ENCODE measurements around the gene ZNF484.
"Not testable (repeated sequence)": the region's sequence is repeated elsewhere in the genome, so short reads cannot be mapped to it uniquely, and the experiment has no call there.

The ZNF484 gene

DNA sequence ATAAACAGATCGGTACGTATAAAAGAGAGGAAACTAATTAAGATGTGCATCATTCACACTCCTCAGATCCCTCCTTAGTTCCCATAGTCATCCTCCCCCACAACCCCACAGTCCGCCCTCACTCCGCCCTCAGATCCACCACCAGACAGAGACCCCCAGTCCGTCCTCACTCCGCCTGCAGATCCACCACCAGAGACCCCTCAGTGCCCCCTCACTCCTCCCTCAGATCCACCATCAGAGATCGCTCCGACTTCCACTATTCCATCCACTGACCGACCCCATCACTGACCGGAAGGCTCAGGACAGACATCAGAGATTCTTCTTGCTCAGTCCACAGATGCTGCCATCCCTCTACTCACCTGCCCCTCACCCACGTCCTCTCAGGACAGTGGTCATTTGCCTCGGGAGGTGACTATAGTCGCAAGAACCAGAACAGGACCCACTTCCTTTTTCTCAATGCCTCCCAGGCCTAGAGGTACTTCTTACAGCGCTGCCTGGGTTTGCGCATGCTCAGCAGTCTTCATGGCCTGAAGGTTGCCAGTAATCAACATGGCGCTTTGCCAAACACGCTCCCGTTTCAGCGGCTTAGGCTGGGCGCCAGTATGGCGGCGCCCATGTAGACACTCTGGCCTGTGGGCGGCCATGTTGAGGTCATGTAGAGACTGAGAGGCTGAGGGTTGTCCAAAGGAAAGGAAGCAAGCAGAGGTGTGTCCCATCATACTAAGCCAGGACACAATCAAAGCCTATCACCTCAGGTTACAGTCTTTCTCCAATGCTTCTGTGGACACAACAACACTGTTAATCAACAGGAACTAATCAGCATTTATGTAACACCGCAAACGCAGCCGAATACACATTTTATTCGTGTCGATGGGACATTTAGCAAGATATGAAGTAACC, at the start of gene ZNF484:
Gene ZNF484, minus strand, starts transcription at position 508 of the 900 bp plus-strand sequence. CDS start 3,009 bp downstream, outside the sequence.
- DNase-seq: peak; percentile 96

DNA sequence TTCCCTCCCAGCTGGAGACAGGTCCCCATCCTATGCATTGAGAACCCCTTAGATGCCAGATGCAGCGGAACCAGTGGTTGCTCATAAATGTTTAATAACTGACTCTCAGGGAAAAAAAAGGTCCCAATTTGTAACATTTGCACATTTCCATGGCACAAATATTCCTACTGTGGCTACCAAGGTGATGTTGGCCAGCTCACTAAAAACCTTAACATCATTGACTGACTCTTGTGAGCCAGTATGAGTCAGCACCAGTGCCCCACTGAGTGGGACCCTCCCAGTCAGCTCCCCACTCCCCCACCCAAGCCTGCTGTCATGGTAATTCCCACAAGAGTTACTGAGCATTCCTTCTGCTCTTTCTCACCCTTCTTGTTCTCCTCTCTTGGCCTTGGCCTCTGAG, 42.6 kb upstream of the ZNF484 start:
- no peak for DNase-seq

DNA sequence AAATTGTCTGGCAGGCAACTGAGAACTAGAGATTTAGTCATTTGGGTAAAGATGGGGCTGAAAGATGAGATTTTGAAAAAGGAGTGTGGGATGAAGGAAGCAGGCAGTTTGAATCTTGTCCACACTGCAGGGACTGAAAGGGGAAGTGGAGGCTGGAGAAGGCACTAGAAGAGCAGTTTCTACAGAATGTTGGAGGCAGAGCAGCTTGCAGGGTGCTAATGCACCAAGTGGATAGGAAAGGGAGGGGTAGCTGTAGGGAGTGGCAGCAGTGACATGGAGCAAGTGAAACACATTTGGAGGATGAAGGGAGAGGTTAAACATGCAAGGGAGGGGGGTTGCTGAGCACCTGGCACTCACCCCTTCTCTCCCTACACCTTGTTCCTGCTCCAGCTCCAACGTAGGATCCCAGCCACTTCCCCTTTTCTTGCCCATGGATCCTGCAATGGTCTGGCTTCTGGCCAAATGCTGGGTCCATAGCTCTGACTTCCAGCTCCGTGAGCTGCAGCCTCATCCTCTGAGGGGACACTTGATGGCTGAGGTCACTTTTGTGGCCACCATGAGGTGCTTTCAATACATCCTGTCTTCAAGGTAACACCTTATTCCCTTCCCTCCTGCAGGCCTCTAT, 39.5 kb upstream of the ZNF484 start:
- DNase-seq: no peak

DNA sequence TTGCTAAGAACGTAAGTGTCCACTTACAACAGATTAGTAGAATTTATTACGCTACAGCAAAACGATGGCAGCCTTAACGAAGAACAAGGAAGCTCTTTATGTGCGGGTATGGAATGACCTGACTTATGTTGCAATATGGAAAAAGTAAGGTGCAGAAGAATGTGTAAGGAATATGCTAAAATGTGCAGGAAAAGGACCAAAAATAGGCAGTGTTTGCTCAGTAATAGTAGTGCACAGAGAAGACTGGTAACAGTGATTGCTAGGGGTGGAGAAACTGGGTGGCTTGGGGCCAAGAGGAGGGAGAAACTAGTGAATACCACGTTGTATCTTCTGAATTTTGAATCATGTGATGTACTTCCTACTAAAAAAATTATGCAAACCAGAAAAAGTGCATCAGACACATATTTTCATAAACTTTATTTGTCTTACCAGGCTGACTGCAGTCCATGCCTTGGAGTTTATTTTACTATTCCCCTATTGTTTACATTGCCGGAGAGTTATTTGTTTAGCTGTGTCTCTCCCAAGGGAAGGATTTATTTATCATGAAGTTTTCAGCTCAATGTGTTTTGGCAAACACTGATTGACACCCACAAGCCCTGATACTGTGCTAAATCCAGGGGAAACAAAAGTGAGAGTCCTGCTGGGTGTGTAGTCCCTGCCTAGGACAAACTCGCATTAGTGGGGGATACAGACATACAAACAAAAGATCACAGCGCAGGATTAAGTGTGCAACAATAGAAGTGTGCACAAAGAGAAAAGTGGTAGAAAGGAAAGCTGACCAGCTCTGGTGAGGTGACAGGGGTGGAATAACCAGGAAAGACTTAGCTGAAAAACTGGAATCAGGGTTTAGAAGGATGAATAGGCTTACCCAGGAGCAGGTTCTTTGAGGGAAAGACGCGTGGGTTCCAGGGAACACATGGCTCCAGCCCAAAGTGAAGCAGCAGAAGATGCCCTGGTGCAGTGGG, 34.0 kb upstream of the ZNF484 start:
- no peak for DNase-seq

DNA sequence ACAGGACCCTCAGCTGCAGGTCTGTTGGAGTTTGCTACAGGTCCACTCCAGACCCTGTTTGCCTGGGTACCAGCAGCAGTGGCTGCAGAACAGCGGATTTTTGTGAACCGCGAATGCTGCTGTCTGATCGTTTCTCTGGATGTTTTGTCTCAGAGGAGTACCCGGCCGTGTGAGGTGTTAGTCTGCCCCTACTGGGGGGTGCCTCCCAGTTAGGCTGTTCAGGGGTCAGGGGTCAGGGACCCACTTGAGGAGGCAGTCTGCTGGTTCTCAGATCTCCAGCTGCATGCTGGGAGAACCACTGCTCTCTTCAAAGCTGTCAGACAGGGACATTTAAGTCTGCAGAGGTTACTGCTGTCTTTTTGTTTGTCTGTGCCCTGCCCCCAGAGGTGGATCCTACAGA, 27.3 kb upstream of the ZNF484 start:
- not testable (repeated sequence) for DNase-seq

DNA sequence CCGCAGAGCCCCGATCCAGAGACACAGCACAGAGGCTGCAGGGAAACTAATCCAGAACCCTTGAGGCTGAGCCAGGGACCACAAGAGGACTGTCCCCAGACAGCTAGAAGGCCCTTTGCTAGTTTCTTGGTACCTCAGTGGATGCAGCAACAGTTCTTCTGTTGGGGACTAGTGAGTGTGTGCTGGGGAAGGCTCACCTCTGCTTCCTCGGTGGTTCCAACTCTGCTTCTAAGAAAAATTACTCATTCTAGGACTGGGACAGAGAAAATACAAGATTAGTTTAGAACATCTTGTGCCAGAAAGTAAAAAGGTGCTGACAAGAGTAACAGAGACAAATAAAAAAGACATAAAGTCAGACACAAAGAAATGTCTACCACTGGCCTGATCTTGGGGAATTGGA, 19.5 kb upstream of the ZNF484 start:
- DNase-seq: no peak

DNA sequence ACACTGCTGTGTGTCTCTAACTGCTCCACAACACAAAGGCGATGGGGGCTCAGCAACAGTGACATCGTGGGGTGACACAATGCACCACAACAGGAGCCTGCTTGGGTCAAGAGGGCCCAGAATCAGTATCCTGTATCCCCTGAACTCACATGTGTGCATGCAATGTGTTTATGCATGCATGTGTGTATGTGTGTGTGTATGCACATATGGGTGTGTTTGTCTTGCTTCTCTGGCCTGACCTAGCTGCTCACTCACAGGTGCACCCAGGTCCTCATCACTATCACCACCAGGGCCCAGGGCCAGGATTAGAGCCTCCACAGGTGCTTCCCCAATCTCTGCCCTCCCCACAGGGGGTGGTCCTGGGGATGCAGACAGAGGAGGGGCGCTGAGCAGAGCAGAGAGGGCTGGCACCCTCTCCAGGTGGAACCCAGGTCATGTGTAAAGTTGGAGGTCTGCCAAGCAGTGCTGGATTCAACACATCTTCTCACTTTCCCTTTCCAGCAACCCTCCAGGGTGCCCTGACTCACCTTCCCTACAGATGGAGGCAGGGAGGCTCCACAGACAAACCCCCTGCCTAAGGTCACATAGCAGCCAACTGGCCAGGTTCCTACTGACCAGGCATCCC, 18.1 kb upstream of the ZNF484 start:
- no peak for DNase-seq

DNA sequence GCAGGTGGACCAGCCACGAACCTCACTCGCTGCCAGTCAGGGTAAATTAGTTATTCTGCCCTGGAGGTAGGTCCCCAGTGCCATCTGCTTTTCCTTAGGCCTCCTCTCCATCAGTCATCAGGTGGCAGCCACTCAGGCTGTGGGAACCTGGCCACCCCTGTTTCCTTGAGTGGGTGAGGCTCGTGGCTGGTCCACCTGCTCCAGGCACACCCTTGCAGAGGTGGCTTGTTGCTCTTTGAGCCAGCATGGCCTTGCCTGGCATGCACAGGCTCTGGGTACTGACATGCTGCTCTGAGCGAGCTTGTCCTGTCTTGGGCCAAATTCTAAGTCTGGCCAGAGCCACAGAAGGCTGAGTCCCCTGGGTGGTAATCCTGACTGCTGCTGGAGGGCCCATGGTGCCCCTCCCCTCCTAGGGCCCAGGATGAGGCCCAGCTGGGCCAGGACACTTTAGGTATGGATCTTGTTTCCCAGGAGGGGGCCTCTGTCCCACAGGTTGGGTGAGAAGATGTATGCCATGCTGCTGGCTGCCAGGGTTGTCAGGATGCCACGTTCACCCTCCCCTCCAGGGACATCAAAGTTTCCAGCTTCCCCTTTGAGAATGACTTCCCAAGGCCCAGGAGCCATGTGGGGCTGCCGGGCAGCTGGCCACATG, 17.0 kb upstream of the ZNF484 start:
- no peak for DNase-seq

DNA sequence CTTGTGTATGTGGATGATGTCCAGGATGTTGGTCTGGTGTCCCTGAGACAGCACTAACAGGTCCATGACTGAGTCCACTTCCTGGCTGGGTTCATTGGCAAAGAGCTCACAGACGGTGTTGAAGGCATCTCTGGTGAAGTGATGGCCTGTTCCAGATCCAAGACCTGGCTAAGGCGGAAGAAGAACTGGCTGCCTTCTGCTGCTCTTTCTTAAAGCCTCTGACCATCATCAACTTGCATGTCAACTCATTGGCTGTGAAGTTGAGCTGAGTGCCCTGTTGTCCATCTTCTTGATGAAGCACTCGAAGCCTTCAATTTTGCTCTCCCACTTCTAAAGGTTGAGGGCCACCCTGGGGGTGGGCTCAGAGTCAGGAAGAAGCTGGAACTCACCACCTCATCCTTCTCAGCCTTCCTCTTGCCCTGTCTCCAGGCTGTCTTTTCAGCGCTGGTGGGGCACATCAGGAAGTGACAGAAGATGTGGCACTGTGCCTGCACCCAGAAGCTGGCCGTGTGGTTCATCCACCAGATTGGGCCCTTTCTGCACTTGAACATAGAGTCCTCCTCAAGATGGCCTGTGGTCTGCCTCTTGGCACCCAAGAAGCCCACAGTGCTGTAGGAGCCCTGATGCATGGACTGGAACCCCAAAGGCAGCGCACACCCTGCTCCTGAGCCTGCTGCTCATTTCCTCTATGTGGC, 16.2 kb upstream of the ZNF484 start:
- not testable (repeated sequence) for DNase-seq

DNA sequence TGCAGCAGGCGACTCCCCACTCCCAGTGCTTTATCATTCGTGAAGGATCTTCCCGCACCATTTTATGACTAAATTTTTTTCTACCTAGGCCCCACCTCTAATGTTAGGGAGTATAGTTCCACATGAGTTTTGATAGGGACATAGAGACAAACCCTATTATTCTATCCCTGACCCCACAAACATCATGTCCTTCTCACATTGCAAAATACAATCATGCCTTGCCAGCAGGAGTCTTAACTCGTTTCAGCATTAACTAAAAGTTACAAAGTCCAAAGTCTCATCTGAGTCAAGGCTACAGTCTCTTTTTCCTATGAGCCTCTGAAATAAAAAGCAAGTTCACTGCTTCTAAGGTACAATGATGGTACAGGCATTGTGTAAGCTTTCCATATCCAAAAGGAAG, 14.4 kb upstream of the ZNF484 start:
- not testable (repeated sequence) for DNase-seq

DNA sequence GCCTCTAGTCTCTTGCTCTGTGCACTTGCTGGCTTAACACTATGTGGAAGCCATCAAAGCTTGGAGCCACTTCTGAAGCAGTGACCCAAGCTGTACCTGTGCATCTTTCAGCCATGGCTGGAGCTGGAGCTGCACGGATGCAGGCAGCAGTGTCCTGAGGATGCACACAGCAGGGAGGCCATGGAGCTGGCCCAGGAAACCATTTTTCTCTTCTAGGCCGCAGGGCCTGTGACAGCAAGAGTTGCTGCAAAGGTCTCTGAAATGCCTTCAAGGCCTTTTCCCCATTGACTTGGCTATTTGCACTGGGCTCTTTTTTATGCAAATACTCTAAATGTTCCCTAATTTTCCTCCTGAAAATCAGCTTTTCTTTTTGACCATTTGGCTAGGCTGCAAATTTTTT, 12.9 kb upstream of the ZNF484 start:
- DNase-seq: no peak

DNA sequence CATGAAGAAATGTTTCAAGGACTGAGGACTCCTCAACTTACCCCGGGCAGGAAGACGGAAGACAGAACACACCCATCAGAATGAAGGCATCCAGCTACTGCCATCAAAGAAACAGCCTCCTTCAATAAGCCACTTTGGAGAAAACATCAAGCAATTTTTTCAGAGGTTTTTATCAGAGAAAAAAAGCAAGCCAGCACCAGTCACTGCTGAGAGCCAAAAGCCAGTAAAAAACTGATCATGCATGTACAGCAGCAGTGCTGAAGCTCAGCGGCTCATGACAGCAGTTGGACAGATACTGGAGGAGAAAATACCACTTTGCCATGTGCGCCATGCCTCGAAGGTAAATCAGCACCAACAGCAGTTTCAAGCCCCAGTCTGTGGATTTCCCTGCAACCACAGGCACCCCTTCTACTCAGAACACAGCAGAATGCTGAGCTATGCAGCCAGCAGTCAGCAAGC, 10.1 kb upstream of the ZNF484 start:
- no peak for DNase-seq

DNA sequence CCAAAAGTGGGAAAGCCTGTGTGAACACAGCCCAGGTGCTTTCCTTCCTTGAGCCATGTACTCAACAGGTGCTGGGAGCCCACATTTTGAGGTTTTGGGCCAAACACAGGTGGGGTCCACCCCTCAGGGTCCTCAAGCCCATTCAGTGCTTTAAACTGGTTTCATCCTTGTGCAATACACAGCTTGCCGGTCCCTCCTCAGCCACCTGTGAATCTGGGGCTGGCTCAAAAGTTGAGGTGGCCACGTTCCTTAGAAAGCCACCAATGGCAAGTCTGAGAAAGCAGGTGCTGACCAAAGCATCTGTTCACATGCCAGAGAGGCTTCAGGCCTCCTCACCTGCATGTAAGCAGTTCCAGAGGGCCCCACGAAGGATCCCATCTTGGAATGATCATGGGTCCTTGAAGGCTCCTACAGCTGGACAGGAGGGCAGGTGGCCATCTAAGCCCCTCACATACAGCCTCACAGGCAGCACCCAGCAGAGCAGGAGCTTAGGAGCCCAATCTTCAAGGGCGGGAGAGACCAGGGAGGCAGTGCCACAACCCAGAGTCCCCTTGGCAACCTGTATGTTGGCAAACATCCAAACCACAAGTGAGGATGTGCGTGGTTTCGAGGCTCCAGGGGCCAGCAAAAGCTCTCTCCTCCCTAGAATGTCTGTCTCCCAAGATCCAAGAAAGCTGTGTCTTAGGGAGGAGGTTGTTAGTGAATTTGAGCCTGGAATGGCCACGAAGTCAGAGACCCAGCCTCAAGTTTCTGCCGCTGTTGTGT, 9.2 kb upstream of the ZNF484 start:
- not testable (repeated sequence) for DNase-seq

DNA sequence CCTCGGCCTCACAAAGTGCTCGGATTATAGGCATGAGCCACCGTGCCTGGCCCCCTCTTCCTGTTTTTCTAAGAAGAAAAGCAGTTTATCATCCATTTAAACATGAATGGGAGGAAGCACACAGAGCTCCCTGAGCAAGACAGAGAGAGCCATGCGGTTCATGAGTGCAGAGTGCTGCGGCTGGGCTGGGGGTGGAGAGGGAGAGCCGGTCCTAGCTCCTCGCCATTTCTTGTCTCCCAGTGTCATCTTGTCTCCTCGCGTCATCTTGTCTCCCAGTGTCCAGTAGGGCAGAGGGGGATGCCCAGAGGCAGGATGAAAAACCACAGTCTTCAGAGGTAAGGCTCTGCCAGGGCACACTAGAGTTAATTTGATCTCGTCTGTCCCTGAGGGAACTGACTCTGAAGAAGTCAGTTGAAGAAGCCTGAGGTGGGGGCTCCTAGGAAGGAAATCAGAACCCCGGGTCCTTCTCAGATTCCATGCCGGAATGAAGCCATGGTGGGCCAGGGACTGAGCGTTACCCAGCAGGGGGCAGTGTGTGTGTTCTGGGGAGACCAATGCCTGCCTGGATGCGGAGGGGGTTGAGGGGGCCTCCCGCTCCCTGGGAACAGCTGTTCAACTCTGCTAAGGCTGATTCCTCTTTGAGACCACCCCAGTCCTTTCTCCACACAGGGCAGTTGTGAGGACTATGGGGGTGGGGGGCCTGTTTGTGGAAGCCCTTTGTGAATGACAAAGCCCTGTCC, 6.0 kb upstream of the ZNF484 start:
- not testable (repeated sequence) for DNase-seq

DNA sequence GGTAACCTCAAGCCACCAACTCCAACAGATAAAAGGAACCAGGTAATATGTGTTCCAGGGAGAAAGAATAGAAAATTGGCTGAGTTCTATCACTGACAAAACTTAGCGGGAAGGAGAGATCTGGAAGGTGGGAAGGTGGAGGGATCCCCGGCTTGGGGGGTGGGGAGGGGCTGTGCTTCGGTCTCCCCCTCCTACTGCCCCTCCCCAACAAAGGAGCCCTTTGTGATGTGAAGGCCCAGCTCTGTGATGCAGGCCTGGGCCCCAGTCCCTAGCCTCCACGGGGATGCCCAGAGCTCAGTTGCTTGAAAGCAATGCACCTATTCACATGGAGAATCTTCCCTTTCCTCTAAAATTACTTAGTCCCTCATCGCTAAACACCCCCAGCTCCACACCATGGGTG, 4.4 kb upstream of the ZNF484 start:
- no peak for DNase-seq

DNA sequence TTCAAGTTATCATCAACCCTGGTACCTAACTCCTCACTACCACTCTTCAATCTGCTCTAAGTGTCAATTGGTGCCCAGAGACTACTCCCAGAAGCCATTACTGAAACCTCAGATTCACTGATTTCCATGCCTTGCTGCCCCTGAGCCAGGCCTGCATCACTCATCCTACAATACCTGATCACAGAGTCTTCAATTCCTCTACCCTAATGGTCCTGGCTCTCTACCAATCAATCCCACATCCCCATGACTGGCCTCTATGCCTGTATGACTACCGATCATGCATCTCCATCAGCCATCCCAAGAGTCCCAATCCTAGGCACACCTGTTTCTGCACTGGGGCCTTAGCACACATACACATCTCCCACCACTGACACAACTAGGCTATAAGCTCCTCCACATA, 2.5 kb downstream of the ZNF484 start:
- no peak for DNase-seq

DNA sequence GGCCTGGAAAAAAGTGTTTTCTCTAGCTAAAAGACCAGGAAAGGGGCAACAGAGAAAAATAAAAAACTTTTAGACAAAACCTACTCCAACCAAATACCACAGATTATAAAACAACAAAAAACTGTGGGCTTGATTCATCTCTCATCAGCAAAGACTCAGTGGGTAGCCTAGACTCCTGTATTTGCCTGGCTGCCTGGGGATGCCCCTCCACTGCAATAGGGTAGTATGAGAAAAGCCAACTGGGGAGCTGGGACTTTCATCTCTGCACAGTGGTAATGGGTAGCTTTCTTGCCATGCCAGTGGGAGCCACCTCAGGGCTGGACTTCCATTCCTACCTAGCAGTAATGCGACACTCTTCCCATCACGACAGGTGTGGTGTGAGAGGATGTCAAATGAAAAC, 7.5 kb downstream of the ZNF484 start:
- DNase-seq: no peak

DNA sequence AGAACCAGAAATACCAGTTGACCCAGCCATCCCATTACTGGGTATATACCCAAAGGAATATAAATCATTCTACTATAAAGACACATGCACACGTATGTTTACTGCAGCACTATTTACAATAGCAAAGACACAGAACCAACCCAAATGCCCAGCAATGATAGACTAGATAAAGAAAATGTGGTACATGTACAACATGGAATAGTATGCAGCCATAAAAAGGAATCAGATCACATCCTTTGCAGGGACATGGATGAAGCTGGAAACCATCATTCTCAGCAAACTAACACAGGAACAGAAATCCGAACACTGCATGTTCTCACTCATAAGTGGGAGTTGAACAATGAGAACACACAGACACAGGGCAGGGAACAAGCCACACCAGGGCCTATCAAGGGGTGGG, 11.2 kb downstream of the ZNF484 start:
- DNase-seq: not testable (repeated sequence)

DNA sequence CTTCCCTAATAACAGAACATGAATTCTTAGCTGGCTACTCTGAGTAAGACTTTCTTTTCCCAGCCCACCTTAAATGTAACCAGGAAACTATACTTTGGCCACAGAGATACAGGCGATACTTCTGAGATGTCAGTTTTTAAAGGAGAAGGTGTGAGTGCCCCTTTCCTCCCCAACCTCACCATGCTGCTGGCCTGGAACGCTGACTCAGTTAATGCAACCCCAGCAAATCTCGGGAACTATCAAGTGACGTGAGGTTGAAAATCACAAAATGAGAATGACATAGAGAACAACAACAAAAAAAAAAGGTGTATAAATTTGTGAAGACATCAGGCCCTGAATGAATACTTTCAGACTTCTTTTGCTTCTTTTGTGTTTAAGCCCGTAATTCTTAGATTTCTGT, 13.7 kb downstream of the ZNF484 start:
- DNase-seq: no peak

DNA sequence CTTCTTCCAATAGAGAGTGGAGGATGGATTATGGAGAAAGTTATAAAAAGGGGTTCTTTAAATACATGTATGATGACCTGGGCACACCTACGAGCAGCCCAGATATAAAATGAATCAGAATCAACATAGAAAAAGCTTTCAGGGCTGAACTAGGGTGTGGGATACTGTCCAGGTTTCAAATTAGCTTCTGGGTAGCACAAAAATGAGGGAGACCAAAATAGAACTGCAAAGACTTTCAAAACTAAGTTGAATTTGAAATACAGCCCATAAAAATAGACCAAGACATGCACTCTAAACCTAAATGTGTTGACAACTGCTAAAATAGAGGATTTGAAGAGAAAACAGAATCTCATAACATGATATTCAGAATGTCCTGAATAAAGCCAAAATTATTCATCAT, 17.0 kb downstream of the ZNF484 start:
- no peak for DNase-seq
